Stomach (tissue), 9 donors: ENCODE results near the gene CYP46A1. TPM values are rescaled to one million over a fixed set of nuclear protein-coding genes. Genes with fewer than 3 reads are reported as not detected.

Experiments used
- DNase-seq, 2 donors: peaks; one replicate each; pipeline versions ENCODE4 v3.0.0 to v3.0.0-alpha.2; 2013 to 2019
- H3K27ac ChIP-seq, 5 donors: fragments of 200-600 bp in 4 of 5; sonication (generic) in 4 of 5; one replicate each; pipeline ENCODE4 v1.5.1; 2013 to 2019; ENCODE audit warnings: mild to moderate bottlenecking in 1 of 5, moderate library complexity in 1 of 5
- H3K27me3 ChIP-seq, 3 donors: fragments of 200-600 bp; sonication (generic); one replicate each; pipeline ENCODE4 v1.5.1; 2017 to 2019; ENCODE audit warnings: mixed run types in 1 of 3
- H3K36me3 ChIP-seq, 4 donors: fragments of 200-600 bp; sonication (generic); 1 replicate in 3 of 4; 2 replicates in 1 of 4; pipeline ENCODE4 v1.5.1; 2016 to 2019
- H3K4me1 ChIP-seq, 4 donors: fragments of 200-600 bp; sonication (generic); one replicate each; pipeline ENCODE4 v1.5.1; 2016 to 2019
- H3K4me3 ChIP-seq, 4 donors: fragments of 200-600 bp; sonication (generic) in 3 of 4; one replicate each; pipeline ENCODE4 v1.5.1; 2016 to 2019; ENCODE audit warnings: mild to moderate bottlenecking in 1 of 4
- H3K9me3 ChIP-seq, 4 donors: fragments of 200-600 bp; sonication (generic); one replicate each; pipeline ENCODE4 v1.5.1; 2016 to 2019
- EP300 ChIP-seq: sonication (generic); formaldehyde crosslinking; IDR thresholded peaks from one replicate; pipeline ENCODE4 v1.6.1; 2017; ENCODE audit warnings: antibody characterized with exemption
- POLR2A ChIP-seq, 4 donors: fragments of 450-650 bp; IDR thresholded peaks; one replicate each; pipeline ENCODE4 v1.6.1; 2016; ENCODE audit warnings: antibody characterized with exemption in 4 of 4, control low read depth in 2 of 4, mild to moderate bottlenecking in 1 of 4, moderate library complexity in 1 of 4
- POLR2AphosphoS5 ChIP-seq, 3 donors: sonication (generic); formaldehyde crosslinking; IDR thresholded peaks; one replicate each; pipeline ENCODE4 v1.6.1; 2016; ENCODE audit warnings: antibody characterized with exemption in 3 of 3
- WGBS, 5 donors: extraction: QIAGEN DNeasy Blood & Tissue Kit in 3 of 5; methylation state at CpG; one replicate each; pipeline versions ENCODE4 v1.1.5 to v1.1.7; 2013 to 2018; 5-methylcytosine and 5-hydroxymethylcytosine counted together
- intact Hi-C: fragments of 100-400 bp; cut with DNase I; formaldehyde crosslinking; loops from one replicate; pipeline ENCODE4 v1.15.1; 2023; ENCODE audit warnings: low total_unique reads
- polyA plus RNA-seq, 3 donors: library from polyadenylated mRNA; stranded (reverse); fragments of 200-250 nt; gene quantifications; one replicate each; pipeline ENCODE4 v1.2.3, GENCODE V29; 2013
- total RNA-seq, 5 donors: library from RNA; depleted of rRNA; stranded (reverse); fragments of >200 nt; gene quantifications; one replicate each; pipeline versions ENCODE4 v1.1.0 to v1.2.3, GENCODE V29; 2014 to 2016
- TF ChIP-seq, protein P1 (sequence below), 7 experiments: fragments of 450-650 bp in 4 of 7; fragments of 200-600 bp in 3 of 7; sonication (generic) in 3 of 7; IDR thresholded peaks; one replicate each; pipeline ENCODE4 v1.5.1; 2016 to 2019; ENCODE audit warnings: antibody characterized with exemption in 7 of 7, control low read depth in 2 of 7, mild to moderate bottlenecking in 1 of 7
- donor health status: healthy with polysubstance abuse.
- donor health status: Bipolar disorder and iron deficiency.
- donor health status: healthy.

The CYP46A1 gene
- total and polyA plus RNA-seq, 8 donors = 0.15 to 2.9 (median 0.92) TPM; not detected in 2

DNA sequence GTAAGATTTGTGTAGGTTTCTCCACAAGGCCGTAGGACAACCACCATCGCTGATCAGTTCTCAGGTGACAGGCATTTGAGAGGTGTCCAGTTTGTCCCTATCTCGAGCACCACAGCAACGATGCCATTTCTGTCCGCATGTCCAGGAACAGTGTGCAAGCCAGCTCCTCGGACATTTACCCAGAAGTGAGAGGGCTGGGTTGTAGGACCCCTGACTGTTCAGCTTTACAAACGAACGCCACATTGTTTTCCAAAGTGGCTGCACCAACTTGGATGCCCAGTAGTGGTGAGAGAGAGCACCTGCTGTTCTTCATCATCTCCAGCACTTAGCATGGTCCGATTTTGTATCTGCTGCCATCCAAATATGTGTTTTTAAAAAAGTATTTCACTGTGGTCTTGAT, 38.6 kb downstream of the CYP46A1 start:
- Histone ChIP-seq H3K4me3 (no peak overlapping the region), H3K27me3 (peaks cover 0 to 19% (median 10%) of the 10 kb centered on the region in 3 donors), H3K9me3 (no peaks in the 10 kb centered on the region), H3K27ac (no peak overlapping the region), H3K36me3 (no peaks in the 10 kb centered on the region), H3K4me1 (no peaks in the 10 kb centered on the region)
- no peak for TF ChIP-seq POLR2A (IDR thresholded peaks at IDR 0.05)
- TF ChIP-seq, protein P1, sequence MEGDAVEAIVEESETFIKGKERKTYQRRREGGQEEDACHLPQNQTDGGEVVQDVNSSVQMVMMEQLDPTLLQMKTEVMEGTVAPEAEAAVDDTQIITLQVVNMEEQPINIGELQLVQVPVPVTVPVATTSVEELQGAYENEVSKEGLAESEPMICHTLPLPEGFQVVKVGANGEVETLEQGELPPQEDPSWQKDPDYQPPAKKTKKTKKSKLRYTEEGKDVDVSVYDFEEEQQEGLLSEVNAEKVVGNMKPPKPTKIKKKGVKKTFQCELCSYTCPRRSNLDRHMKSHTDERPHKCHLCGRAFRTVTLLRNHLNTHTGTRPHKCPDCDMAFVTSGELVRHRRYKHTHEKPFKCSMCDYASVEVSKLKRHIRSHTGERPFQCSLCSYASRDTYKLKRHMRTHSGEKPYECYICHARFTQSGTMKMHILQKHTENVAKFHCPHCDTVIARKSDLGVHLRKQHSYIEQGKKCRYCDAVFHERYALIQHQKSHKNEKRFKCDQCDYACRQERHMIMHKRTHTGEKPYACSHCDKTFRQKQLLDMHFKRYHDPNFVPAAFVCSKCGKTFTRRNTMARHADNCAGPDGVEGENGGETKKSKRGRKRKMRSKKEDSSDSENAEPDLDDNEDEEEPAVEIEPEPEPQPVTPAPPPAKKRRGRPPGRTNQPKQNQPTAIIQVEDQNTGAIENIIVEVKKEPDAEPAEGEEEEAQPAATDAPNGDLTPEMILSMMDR (IDR thresholded peaks at IDR 0.05) = no peak
- no peak for TF ChIP-seq POLR2AphosphoS5 (IDR thresholded peaks at IDR 0.05)
- TF ChIP-seq EP300 = no peak
- DNase-seq = no peak
- 70 to 85% (median 78%) methylated on average over 9 of the region's 9 CpGs for WGBS, 5 donors
- intact Hi-C loops = no loop called here

DNA sequence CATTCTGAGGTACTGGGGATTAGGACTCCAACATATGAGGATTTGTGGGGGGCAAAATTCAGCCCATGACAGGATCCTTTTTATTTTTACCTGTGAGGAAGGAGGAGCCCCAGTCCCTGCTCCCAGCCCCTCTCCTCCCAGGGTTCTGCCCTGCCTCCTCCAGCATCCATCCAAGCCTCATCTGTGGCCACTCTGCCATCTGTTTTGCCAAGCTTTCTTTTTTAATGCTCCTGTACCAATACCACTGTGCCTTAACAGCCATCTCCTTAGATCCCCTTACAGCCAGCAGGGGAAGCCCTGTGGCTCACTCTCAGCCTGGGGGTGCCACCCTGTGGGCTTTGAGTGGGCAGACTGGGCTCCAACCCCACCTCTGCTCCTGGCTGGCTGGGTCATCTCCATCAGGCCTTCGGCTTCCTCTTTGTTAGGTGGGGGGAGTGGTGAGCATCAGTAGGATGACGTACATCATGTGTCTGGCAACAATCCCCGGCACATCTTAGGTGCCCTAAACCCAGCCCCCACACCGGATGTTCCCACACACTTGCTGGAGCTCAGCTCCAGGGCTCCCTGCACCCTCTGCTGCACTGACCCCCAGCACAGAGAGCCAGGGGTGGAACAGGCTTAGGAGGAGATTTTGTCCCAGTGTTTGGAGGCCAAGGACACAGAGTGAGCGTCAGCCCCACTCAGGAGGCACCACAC, 40.2 kb downstream of the CYP46A1 start:
- TF ChIP-seq POLR2AphosphoS5 (IDR thresholded peaks at IDR 0.05) = no peak
- TF ChIP-seq, protein P1 (IDR thresholded peaks at IDR 0.05) = no peak
- TF ChIP-seq EP300 = no peak
- TF ChIP-seq POLR2A (IDR thresholded peaks at IDR 0.05) = no peak
- WGBS, 5 donors = 70 to 81% (median 78%) methylated on average over 4 to 5 of the region's 5 CpGs
- Histone ChIP-seq H3K27me3 (peaks cover 0 to 21% (median 10%) of the 10 kb centered on the region in 3 donors), H3K9me3 (no peaks in the 10 kb centered on the region), H3K4me1 (no peaks in the 10 kb centered on the region), H3K4me3 (no peak overlapping the region), H3K36me3 (no peaks in the 10 kb centered on the region), H3K27ac (no peak overlapping the region)
- no peak for DNase-seq
- intact Hi-C loops = no loop called here

GRCh38 chr14:99724939-99725773, 41.1 kb downstream of the CYP46A1 start:
- no peak overlapping the region for H3K4me3 ChIP-seq

More at GRCh38 chr14:99724939-99725773, 41.1 kb downstream of the CYP46A1 start:
- WGBS, 5 donors = 92 to 98% (median 95%) methylated on average over 12 to 15 of the region's 15 CpGs
- TF ChIP-seq EP300 (no peak), POLR2A (IDR thresholded peaks at IDR 0.05) (no peak), POLR2AphosphoS5 (IDR thresholded peaks at IDR 0.05) (no peak)
- TF ChIP-seq, protein P1 (IDR thresholded peaks at IDR 0.05) = no peak
- DNase-seq = no peak
- Histone ChIP-seq H3K27ac (no peak overlapping the region), H3K9me3 (no peaks in the 10 kb centered on the region), H3K36me3 (no peaks in the 10 kb centered on the region), H3K27me3 (peaks cover 0 to 22% (median 12%) of the 10 kb centered on the region in 3 donors), H3K4me1 (peaks cover 1 to 8% (median 7%) of the 10 kb centered on the region in 4 donors)
- intact Hi-C loops = loop anchor here (5.0 kb wide), 1 partner anchor 162 kb away; no protein-coding TSS in a partner anchor
